ENCODE data around the gene RTKN. TPM values are rescaled to one million over a fixed set of nuclear protein-coding genes. Genes with fewer than 3 reads are reported as not detected.

Gene RTKN
- total and polyA plus RNA-seq, 9 of the 15 experiments (the other 6 are each of a cell fraction or from before 2014, with no cell fraction given), result 0.14 to 6.9 (median 3.6) TPM

DNA sequence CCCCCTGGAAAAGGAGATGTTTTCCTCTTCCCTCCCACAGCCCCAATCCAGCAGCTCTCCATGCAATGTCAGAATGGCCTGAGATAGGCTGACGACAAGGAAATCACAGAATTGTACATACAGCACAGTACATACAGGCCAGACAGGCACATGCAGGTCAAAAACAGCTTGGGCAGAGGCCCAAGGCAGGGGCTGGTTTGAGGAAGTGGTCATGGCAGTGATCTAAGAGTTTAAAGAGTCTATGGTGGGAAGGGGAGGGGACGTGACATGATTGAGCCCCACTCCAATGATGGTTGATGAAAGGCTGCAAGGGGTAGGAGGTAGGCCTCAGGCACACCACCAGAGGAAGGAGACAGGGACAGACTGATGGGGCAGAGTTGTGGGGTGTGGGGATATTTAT is 65.9 kb downstream of the RTKN start:
- no peaks in the 10 kb centered on the region for H3K9me1 ChIP-seq (ENCODE audit: control insufficient read depth, insufficient read depth, low read length)
- H3K4me1 ChIP-seq (replicated peaks in 1 of 2; ENCODE audit: control insufficient read depth in 2 of 2, insufficient read depth in 2 of 2, low read length in 2 of 2), result peaks cover 12 to 23% of the 10 kb centered on the region in 2 experiments; a peak in 4 of 5 replicates
- H3K27me3 ChIP-seq (ENCODE audit: control insufficient read depth in 2 of 2, insufficient read depth in 2 of 2, low read length in 2 of 2), result no peaks in the 10 kb centered on the region
- ChIA-PET POLR2A (no interaction called here), CTCF (ENCODE audit: low intra/inter-chr PET ratio) (no interaction called here)
- no peak overlapping the region for H3K4me2 ChIP-seq (ENCODE audit: insufficient read depth, low read length)
- intact Hi-C loops (cut with micrococcal nuclease) (no loop called here), in situ Hi-C loops (cut with MboI) (no loop called here)
- no peak overlapping the region for H2AFZ ChIP-seq (ENCODE audit: low read depth, low read length)
- ATAC-seq (no peak), FAIRE-seq (no peak), DNase-seq (ENCODE audit: extremely low read depth in 1 of 4, low spot score in 3 of 4) (no peak)
- H3K36me3 ChIP-seq (ENCODE audit: control insufficient read depth, insufficient read depth, low read length), result peaks cover 17% of the 10 kb centered on the region; the same call in 2 of the 3 replicates
- BruUV-seq (replicated peaks), result no TSS peak
- no peak overlapping the region for H3K27ac ChIP-seq (ENCODE audit: extremely low read depth, low read depth, low read length)
- peaks cover 10% of the 10 kb centered on the region; the same call in 2 of the 3 replicates for H3K79me2 ChIP-seq (ENCODE audit: control insufficient read depth, insufficient read depth, low read length)
- 50% methylated on average over 2 of the region's 2 CpGs for WGBS (ENCODE audit: insufficient coverage, low coverage, missing lambda C conversion rate)
- no peaks in the 10 kb centered on the region for H3K9me3 ChIP-seq (replicated peaks; ENCODE audit: control insufficient read depth, insufficient read depth, low read depth, low read length)
- TF ChIP-seq TGIF2 (CRISPR knock-in tag; IDR thresholded peaks at IDR 0.05), result no peak
- TF ChIP-seq SPI1 (IDR thresholded peaks at IDR 0.05; ENCODE audit: borderline replicate concordance, low read depth, low read length), result peak; percentile 55; the same call in 1 of the 2 replicates
- no peak overlapping the region for H3K9ac ChIP-seq (ENCODE audit: insufficient read depth in 1 of 2, low read depth in 2 of 2, low read length in 2 of 2)
- H4K20me1 ChIP-seq (replicated peaks; ENCODE audit: control insufficient read depth, insufficient read depth, low read length), result no peaks in the 10 kb centered on the region; the same call in none of the 2 replicates
- no peak overlapping the region for H3K4me3 ChIP-seq

Other genes with a start within 250 kb of the RTKN start
Only the 7 nearest of the 21 such genes appear.
- 0.04 TPM in 1 of 2 replicates, not detected in the other for gene C2orf81, start 20.3 kb downstream of the RTKN start, total RNA-seq (2014; rRNA removed)
- not detected in 2 replicates for gene C2orf81, start 20.3 kb downstream of the RTKN start, total RNA-seq (2014; rRNA removed; fragmentation: Illumina TruSeq; extraction: Trizol)
- not detected in 2 replicates for gene C2orf81, start 20.3 kb downstream of the RTKN start, total RNA-seq (2015; rRNA removed; fragmentation: Illumina TruSeq; extraction: Trizol)
- gene C2orf81, start 20.3 kb downstream of the RTKN start, total RNA-seq (2021), result 0.22 TPM in 1 of 2 replicates, not detected in the other
- gene C2orf81, start 20.3 kb downstream of the RTKN start, polyA plus RNA-seq (2011; rRNA removed), result 0.07 TPM in 1 of 2 replicates, not detected in the other
- 0.06 TPM in 1 of 2 replicates, not detected in the other for gene C2orf81, start 20.3 kb downstream of the RTKN start, polyA plus RNA-seq (2014; fragmentation: Illumina TruSeq; extraction: Trizol)
- not detected for gene C2orf81, start 20.3 kb downstream of the RTKN start, polyA plus RNA-seq (2014; fragmentation: Nextera tagmentation; extraction: Ambion mirVana)
- gene C2orf81, start 20.3 kb downstream of the RTKN start, polyA plus RNA-seq (2014; rRNA removed), result not detected in 2 replicates
- 6.2 and 8.7 TPM in 2 replicates for gene WDR54, start 20.2 kb downstream of the RTKN start, total RNA-seq (2014; rRNA removed)
- gene WDR54, start 20.2 kb downstream of the RTKN start, total RNA-seq (2014; rRNA removed; fragmentation: Illumina TruSeq; extraction: Trizol), result 4.1 and 5.4 TPM in 2 replicates
- gene WDR54, start 20.2 kb downstream of the RTKN start, total RNA-seq (2015; rRNA removed; fragmentation: Illumina TruSeq; extraction: Trizol), result 4.9 and 5.2 TPM in 2 replicates
- gene WDR54, start 20.2 kb downstream of the RTKN start, total RNA-seq (2021), result 8.3 and 9.4 TPM in 2 replicates
- gene WDR54, start 20.2 kb downstream of the RTKN start, polyA plus RNA-seq (2011; rRNA removed), result 15.2 and 16.6 TPM in 2 replicates
- 6.3 and 6.4 TPM in 2 replicates for gene WDR54, start 20.2 kb downstream of the RTKN start, polyA plus RNA-seq (2014; fragmentation: Illumina TruSeq; extraction: Trizol)
- 1 to 10 TPM; 9.3 to 9.6 TPM for gene WDR54, start 20.2 kb downstream of the RTKN start, polyA plus RNA-seq (2014; fragmentation: Nextera tagmentation; extraction: Ambion mirVana)
- gene WDR54, start 20.2 kb downstream of the RTKN start, polyA plus RNA-seq (2014; rRNA removed), result 7.4 and 11.0 TPM in 2 replicates
- gene INO80B, start 13.2 kb upstream of the RTKN start, total RNA-seq (2014; rRNA removed), result 9.0 and 14.3 TPM in 2 replicates
- 17.1 and 17.9 TPM in 2 replicates for gene INO80B, start 13.2 kb upstream of the RTKN start, total RNA-seq (2014; rRNA removed; fragmentation: Illumina TruSeq; extraction: Trizol)
- gene INO80B, start 13.2 kb upstream of the RTKN start, total RNA-seq (2015; rRNA removed; fragmentation: Illumina TruSeq; extraction: Trizol), result 9.9 and 10.6 TPM in 2 replicates
- 18.4 and 22.6 TPM in 2 replicates for gene INO80B, start 13.2 kb upstream of the RTKN start, total RNA-seq (2021)
- 5.9 and 8.9 TPM in 2 replicates for gene INO80B, start 13.2 kb upstream of the RTKN start, polyA plus RNA-seq (2011; rRNA removed)
- gene INO80B, start 13.2 kb upstream of the RTKN start, polyA plus RNA-seq (2014; fragmentation: Illumina TruSeq; extraction: Trizol), result 8.5 and 10.0 TPM in 2 replicates
- gene INO80B, start 13.2 kb upstream of the RTKN start, polyA plus RNA-seq (2014; fragmentation: Nextera tagmentation; extraction: Ambion mirVana), result under 1 TPM; 0.41 to 0.66 TPM
- 11.0 and 11.5 TPM in 2 replicates for gene INO80B, start 13.2 kb upstream of the RTKN start, polyA plus RNA-seq (2014; rRNA removed)
- gene WBP1, start 16.5 kb upstream of the RTKN start, total RNA-seq (2014; rRNA removed), result 12.9 and 14.2 TPM in 2 replicates
- gene WBP1, start 16.5 kb upstream of the RTKN start, total RNA-seq (2014; rRNA removed; fragmentation: Illumina TruSeq; extraction: Trizol), result 6.8 and 9.0 TPM in 2 replicates
- gene WBP1, start 16.5 kb upstream of the RTKN start, total RNA-seq (2015; rRNA removed; fragmentation: Illumina TruSeq; extraction: Trizol), result 10.3 TPM in 2 replicates
- 21.4 and 21.5 TPM in 2 replicates for gene WBP1, start 16.5 kb upstream of the RTKN start, total RNA-seq (2021)
- 19.9 and 21.9 TPM in 2 replicates for gene WBP1, start 16.5 kb upstream of the RTKN start, polyA plus RNA-seq (2011; rRNA removed)
- gene WBP1, start 16.5 kb upstream of the RTKN start, polyA plus RNA-seq (2014; fragmentation: Illumina TruSeq; extraction: Trizol), result 19.8 and 20.5 TPM in 2 replicates
- 1 to 10 TPM; 1.9 to 2.1 TPM for gene WBP1, start 16.5 kb upstream of the RTKN start, polyA plus RNA-seq (2014; fragmentation: Nextera tagmentation; extraction: Ambion mirVana)
- 27.7 and 34.5 TPM in 2 replicates for gene WBP1, start 16.5 kb upstream of the RTKN start, polyA plus RNA-seq (2014; rRNA removed)
- gene MOGS, start 23.4 kb upstream of the RTKN start, total RNA-seq (2014; rRNA removed), result 44.5 and 51.0 TPM in 2 replicates
- 22.2 and 29.4 TPM in 2 replicates for gene MOGS, start 23.4 kb upstream of the RTKN start, total RNA-seq (2014; rRNA removed; fragmentation: Illumina TruSeq; extraction: Trizol)
- gene MOGS, start 23.4 kb upstream of the RTKN start, total RNA-seq (2015; rRNA removed; fragmentation: Illumina TruSeq; extraction: Trizol), result 35.3 TPM in 2 replicates
- gene MOGS, start 23.4 kb upstream of the RTKN start, total RNA-seq (2021), result 61.2 and 62.3 TPM in 2 replicates
- 34.2 and 46.0 TPM in 2 replicates for gene MOGS, start 23.4 kb upstream of the RTKN start, polyA plus RNA-seq (2011; rRNA removed)
- gene MOGS, start 23.4 kb upstream of the RTKN start, polyA plus RNA-seq (2014; fragmentation: Illumina TruSeq; extraction: Trizol), result 47.1 and 49.4 TPM in 2 replicates
- 1 to 10 TPM; 1.6 to 3.5 TPM for gene MOGS, start 23.4 kb upstream of the RTKN start, polyA plus RNA-seq (2014; fragmentation: Nextera tagmentation; extraction: Ambion mirVana)
- gene MOGS, start 23.4 kb upstream of the RTKN start, polyA plus RNA-seq (2014; rRNA removed), result 49.3 and 52.5 TPM in 2 replicates
- 60.8 and 68.2 TPM in 2 replicates for gene MRPL53, start 30.7 kb upstream of the RTKN start, total RNA-seq (2014; rRNA removed)
- 14.5 and 18.2 TPM in 2 replicates for gene MRPL53, start 30.7 kb upstream of the RTKN start, total RNA-seq (2014; rRNA removed; fragmentation: Illumina TruSeq; extraction: Trizol)
- gene MRPL53, start 30.7 kb upstream of the RTKN start, total RNA-seq (2015; rRNA removed; fragmentation: Illumina TruSeq; extraction: Trizol), result 45.7 and 46.4 TPM in 2 replicates
- gene MRPL53, start 30.7 kb upstream of the RTKN start, total RNA-seq (2021), result 80.8 and 87.9 TPM in 2 replicates
- gene MRPL53, start 30.7 kb upstream of the RTKN start, polyA plus RNA-seq (2011; rRNA removed), result 15.1 and 20.0 TPM in 2 replicates
- gene MRPL53, start 30.7 kb upstream of the RTKN start, polyA plus RNA-seq (2014; fragmentation: Illumina TruSeq; extraction: Trizol), result 11.5 and 37.5 TPM in 2 replicates
- gene MRPL53, start 30.7 kb upstream of the RTKN start, polyA plus RNA-seq (2014; fragmentation: Nextera tagmentation; extraction: Ambion mirVana), result 10 to 100 TPM; 24.3 to 41.1 TPM
- gene MRPL53, start 30.7 kb upstream of the RTKN start, polyA plus RNA-seq (2014; rRNA removed), result 53.9 and 84.3 TPM in 2 replicates
- gene CCDC142, start 41.1 kb upstream of the RTKN start, total RNA-seq (2014; rRNA removed), result 11.1 and 12.9 TPM in 2 replicates
- 5.9 and 7.2 TPM in 2 replicates for gene CCDC142, start 41.1 kb upstream of the RTKN start, total RNA-seq (2014; rRNA removed; fragmentation: Illumina TruSeq; extraction: Trizol)
- 9.8 and 11.7 TPM in 2 replicates for gene CCDC142, start 41.1 kb upstream of the RTKN start, total RNA-seq (2015; rRNA removed; fragmentation: Illumina TruSeq; extraction: Trizol)
- gene CCDC142, start 41.1 kb upstream of the RTKN start, total RNA-seq (2021), result 9.3 and 11.1 TPM in 2 replicates
- 3.4 and 3.7 TPM in 2 replicates for gene CCDC142, start 41.1 kb upstream of the RTKN start, polyA plus RNA-seq (2011; rRNA removed)
- 6.5 and 8.3 TPM in 2 replicates for gene CCDC142, start 41.1 kb upstream of the RTKN start, polyA plus RNA-seq (2014; fragmentation: Illumina TruSeq; extraction: Trizol)
- gene CCDC142, start 41.1 kb upstream of the RTKN start, polyA plus RNA-seq (2014; fragmentation: Nextera tagmentation; extraction: Ambion mirVana), result under 1 TPM; 0.55 to 0.58 TPM
- gene CCDC142, start 41.1 kb upstream of the RTKN start, polyA plus RNA-seq (2014; rRNA removed), result 7.8 and 12.7 TPM in 2 replicates

Measured in K562 (cell line).